Stimulated activated CD8-positive, alpha-beta memory T cell treated with anti-CD3 and anti-CD28 coated beads, Interleukin-4, amount 100 ng/mL, for 1 hour (primary cell): ENCODE results near the gene LPCAT1.
"Not testable (repeated sequence)": the region's sequence is repeated elsewhere in the genome, so short reads cannot be mapped to it uniquely, and the experiment has no call there.

ENCODE experiments used
- DNase-seq, 2 donors: peaks; one replicate each; pipeline ENCODE4 v3.0.0-alpha.2; 2020; ENCODE audit warnings: low read depth in 2 of 2, low spot score in 1 of 2

Gene LPCAT1

GRCh38 chr5:1541702-1542400, 18.1 kb upstream of the LPCAT1 start:
- DNase-seq, result no peak

GRCh38 chr5:1540831-1541701, 17.3 kb upstream of the LPCAT1 start:
- DNase-seq, result no peak

GRCh38 chr5:1540166-1540565, 16.4 kb upstream of the LPCAT1 start:
- no peak for DNase-seq

GRCh38 chr5:1539393-1540161, 15.8 kb upstream of the LPCAT1 start:
- not testable (repeated sequence) for DNase-seq

GRCh38 chr5:1538741-1539392, 15.1 kb upstream of the LPCAT1 start:
- no peak for DNase-seq

GRCh38 chr5:1538276-1538675, 14.5 kb upstream of the LPCAT1 start:
- no peak for DNase-seq

GRCh38 chr5:1537603-1538154, 13.9 kb upstream of the LPCAT1 start:
- no peak for DNase-seq

GRCh38 chr5:1536871-1537602, 13.3 kb upstream of the LPCAT1 start:
- DNase-seq, result no peak

- peak in 1 of 2 donors; percentile 40 for DNase-seq
These were observed 12.6 kb upstream of the LPCAT1 start for GRCh38 chr5:1536322-1536845.

GRCh38 chr5:1535646-1536045, 11.9 kb upstream of the LPCAT1 start:
- DNase-seq, result no peak

GRCh38 chr5:1532384-1532783, 8.6 kb upstream of the LPCAT1 start:
- DNase-seq, result no peak

- no peak for DNase-seq
These were observed 5.7 kb upstream of the LPCAT1 start for GRCh38 chr5:1529498-1529897.

GRCh38 chr5:1527533-1528205, 3.9 kb upstream of the LPCAT1 start:
- no peak for DNase-seq

- DNase-seq, result no peak
These were observed 2.9 kb upstream of the LPCAT1 start for GRCh38 chr5:1526681-1527131.

GRCh38 chr5:1526190-1526631, 2.5 kb upstream of the LPCAT1 start:
- DNase-seq, result no peak

- no peak for DNase-seq
These were observed 1.9 kb upstream of the LPCAT1 start for GRCh38 chr5:1525624-1526189.

GRCh38 chr5:1524799-1525623, 1.3 kb upstream of the LPCAT1 start:
- no peak for DNase-seq

GRCh38 chr5:1524481-1524798, 680 bp upstream of the LPCAT1 start:
- no peak for DNase-seq
